SU-DHL-6 (cell line): ENCODE measurements around the gene FGB.

Experiments
- H2AFZ ChIP-seq: fragments of 200-600 bp; sonication (generic); 2 replicates; pipeline ENCODE4 v1.6.1; 2014; ENCODE audit warnings: low read depth, mild to moderate bottlenecking, moderate library complexity, mixed read lengths, antibody characterized with exemption, low read length; ENCODE audit not compliant: severe bottlenecking
- H3F3A ChIP-seq: fragments of 200-600 bp; shearing (Covaris generic); 2 replicates; pipeline ENCODE4 v1.6.0; 2016; ENCODE audit warnings: antibody characterized with exemption, mild to moderate bottlenecking; ENCODE audit not compliant: insufficient read depth
- H3K27ac ChIP-seq: fragments of 200-600 bp; sonication (generic); 2 replicates; pipeline ENCODE4 v1.5.1; 2016; ENCODE audit warnings: low read depth, mild to moderate bottlenecking, low read length, moderate library complexity, mixed read lengths
- H3K27me3 ChIP-seq: fragments of 200-600 bp; sonication (generic), shearing (Covaris generic); 2 replicates; pipeline ENCODE4 v1.6.0; 2014; ENCODE audit warnings: mild to moderate bottlenecking, low read length
- H3K36me3 ChIP-seq: fragments of 200-600 bp; sonication (generic); 2 replicates; pipeline ENCODE4 v1.6.1; 2014; ENCODE audit warnings: mild to moderate bottlenecking, low read length, mixed read lengths
- H3K4me2 ChIP-seq: fragments of 300-600, 200-600 bp; shearing (Covaris generic), sonication (generic); 2 replicates; pipeline ENCODE4 v1.6.0; 2014; ENCODE audit warnings: low read length, low read depth, mild to moderate bottlenecking; ENCODE audit not compliant: poor library complexity, severe bottlenecking
- H3K4me3 ChIP-seq: fragments of 200-600 bp; sonication (generic); 2 replicates; pipeline ENCODE4 v1.5.1; 2014; ENCODE audit warnings: antibody characterized with exemption, low read length, mild to moderate bottlenecking, mixed read lengths; ENCODE audit not compliant: insufficient read depth, poor library complexity, severe bottlenecking
- H3K79me2 ChIP-seq: fragments of 200-600 bp; sonication (generic); 2 replicates; pipeline ENCODE4 v1.6.1; 2014; ENCODE audit warnings: mild to moderate bottlenecking, low read length, moderate library complexity; ENCODE audit not compliant: insufficient read depth
- H3K9ac ChIP-seq: fragments of 200-600 bp; sonication (generic); 2 replicates; pipeline ENCODE4 v1.7.0; 2014; ENCODE audit warnings: mild to moderate bottlenecking, low read length
- H3K9me2 ChIP-seq: fragments of 200-600 bp; sonication (generic); replicated peaks from 2 replicates; pipeline ENCODE4 v1.6.1; 2014; ENCODE audit warnings: low read length; ENCODE audit not compliant: insufficient read depth
- H3K9me3 ChIP-seq: fragments of 200-600 bp; sonication (generic); 2 replicates; pipeline ENCODE4 v1.6.1; 2014; ENCODE audit warnings: low read length, mixed read lengths; ENCODE audit not compliant: insufficient read depth
- H4K20me1 ChIP-seq: fragments of 200-600 bp; sonication (generic); 2 replicates; pipeline ENCODE4 v1.6.1; 2014; ENCODE audit warnings: low read depth, mild to moderate bottlenecking, antibody characterized with exemption, low read length, moderate library complexity, mixed read lengths
- EZH2phosphoT487 ChIP-seq: fragments of 200-600 bp; sonication (generic), shearing (Covaris generic); conservative IDR thresholded peaks from 2 replicates; pipeline ENCODE4 v1.6.1; 2018; ENCODE audit warnings: mild to moderate bottlenecking, antibody characterized with exemption, low read length, moderate library complexity, mixed read lengths
- TF ChIP-seq, protein P1 (sequence below): fragments of 200-600 bp; sonication (generic); IDR thresholded peaks from one replicate; pipeline ENCODE4 v1.5.1; 2017; ENCODE audit warnings: antibody characterized with exemption, mild to moderate bottlenecking, low read length, moderate library complexity; ENCODE audit not compliant: insufficient read depth, poor library complexity, severe bottlenecking

Gene FGB

GRCh38 chr4:154597798-154598774 lies 35.3 kb downstream of the FGB start:
- Histone ChIP-seq H3K9me2 (no peaks in the 10 kb centered on the region), H3K79me2 (no peaks in the 10 kb centered on the region), H3K4me3 (no peak overlapping the region), H2AFZ (no peak overlapping the region), H3K9ac (no peak overlapping the region), H3F3A (no peaks in the 10 kb centered on the region), H3K9me3 (no peaks in the 10 kb centered on the region), H3K27me3 (no peaks in the 10 kb centered on the region), H3K4me2 (no peak overlapping the region), H3K36me3 (no peaks in the 10 kb centered on the region), H4K20me1 (no peaks in the 10 kb centered on the region), H3K27ac (no peak overlapping the region)
- TF ChIP-seq, protein P1, sequence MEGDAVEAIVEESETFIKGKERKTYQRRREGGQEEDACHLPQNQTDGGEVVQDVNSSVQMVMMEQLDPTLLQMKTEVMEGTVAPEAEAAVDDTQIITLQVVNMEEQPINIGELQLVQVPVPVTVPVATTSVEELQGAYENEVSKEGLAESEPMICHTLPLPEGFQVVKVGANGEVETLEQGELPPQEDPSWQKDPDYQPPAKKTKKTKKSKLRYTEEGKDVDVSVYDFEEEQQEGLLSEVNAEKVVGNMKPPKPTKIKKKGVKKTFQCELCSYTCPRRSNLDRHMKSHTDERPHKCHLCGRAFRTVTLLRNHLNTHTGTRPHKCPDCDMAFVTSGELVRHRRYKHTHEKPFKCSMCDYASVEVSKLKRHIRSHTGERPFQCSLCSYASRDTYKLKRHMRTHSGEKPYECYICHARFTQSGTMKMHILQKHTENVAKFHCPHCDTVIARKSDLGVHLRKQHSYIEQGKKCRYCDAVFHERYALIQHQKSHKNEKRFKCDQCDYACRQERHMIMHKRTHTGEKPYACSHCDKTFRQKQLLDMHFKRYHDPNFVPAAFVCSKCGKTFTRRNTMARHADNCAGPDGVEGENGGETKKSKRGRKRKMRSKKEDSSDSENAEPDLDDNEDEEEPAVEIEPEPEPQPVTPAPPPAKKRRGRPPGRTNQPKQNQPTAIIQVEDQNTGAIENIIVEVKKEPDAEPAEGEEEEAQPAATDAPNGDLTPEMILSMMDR, result no peak
- no peak for TF ChIP-seq EZH2phosphoT487

- Histone ChIP-seq H3K9me3 (no peaks in the 10 kb centered on the region), H3K9me2 (no peaks in the 10 kb centered on the region), H3K4me2 (no peak overlapping the region), H3F3A (no peaks in the 10 kb centered on the region), H3K27ac (no peak overlapping the region), H3K36me3 (no peaks in the 10 kb centered on the region), H3K27me3 (no peaks in the 10 kb centered on the region), H3K79me2 (no peaks in the 10 kb centered on the region), H4K20me1 (no peaks in the 10 kb centered on the region), H3K4me3 (no peak overlapping the region), H3K9ac (no peak overlapping the region), H2AFZ (no peak overlapping the region)
- TF ChIP-seq, protein P1, result no peak
- no peak for TF ChIP-seq EZH2phosphoT487
Measured at GRCh38 chr4:154602404-154603020, 39.7 kb downstream of the FGB start.

- H3K4me3 ChIP-seq, result no peak overlapping the region
- H3K36me3 ChIP-seq, result no peaks in the 10 kb centered on the region
- H3K9ac ChIP-seq, result no peak overlapping the region
- H3K9me2 ChIP-seq, result no peaks in the 10 kb centered on the region
- H3K27me3 ChIP-seq, result no peaks in the 10 kb centered on the region
- H3F3A ChIP-seq, result no peaks in the 10 kb centered on the region
- H3K79me2 ChIP-seq, result no peaks in the 10 kb centered on the region
- TF ChIP-seq EZH2phosphoT487, result no peak
- TF ChIP-seq, protein P1, result no peak
- H3K9me3 ChIP-seq, result no peaks in the 10 kb centered on the region
- no peak overlapping the region for H3K4me2 ChIP-seq
- no peak overlapping the region for H3K27ac ChIP-seq
- H2AFZ ChIP-seq, result no peak overlapping the region
- no peaks in the 10 kb centered on the region for H4K20me1 ChIP-seq
Measured at GRCh38 chr4:154603033-154603943, 40.5 kb downstream of the FGB start.
